Nephron progenitor cell (in vitro differentiated cells): Measurements from ENCODE around the gene ALK.

Experiments
- DNase-seq: peaks from one replicate; pipeline ENCODE4 v3.0.0; 2021
- H3K27ac Mint-ChIP-seq: 2 replicates; pipeline ENCODE4 v1.8.0; 2021; ENCODE audit warnings: mild to moderate bottlenecking, moderate library complexity, mixed read lengths
- H3K27me3 Mint-ChIP-seq: 2 replicates; pipeline ENCODE4 v1.8.0; 2021; ENCODE audit warnings: mild to moderate bottlenecking, low read depth, mixed read lengths; ENCODE audit not compliant: poor library complexity
- H3K36me3 Mint-ChIP-seq: 2 replicates; pipeline ENCODE4 v1.8.0; 2021; ENCODE audit warnings: low read depth, mixed read lengths
- H3K4me1 Mint-ChIP-seq: 2 replicates; pipeline ENCODE4 v1.8.0; 2021; ENCODE audit warnings: mixed read lengths
- H3K4me3 Mint-ChIP-seq: 2 replicates; pipeline ENCODE4 v1.8.0; 2021; ENCODE audit warnings: mild to moderate bottlenecking, moderate library complexity, mixed read lengths
- H3K9me3 Mint-ChIP-seq: 2 replicates; pipeline ENCODE4 v1.8.0; 2021; ENCODE audit warnings: mild to moderate bottlenecking, moderate library complexity, mixed read lengths
- TF ChIP-seq, protein P1 (sequence below): fragments of 200-600 bp; sonication (generic); IDR thresholded peaks from 2 replicates; pipeline ENCODE4 v1.5.0; 2021; ENCODE audit warnings: antibody characterized with exemption

ALK gene

GRCh38 chr2:29615841-29616240 lies 305.5 kb downstream of the ALK start:
- H3K4me1 Mint-ChIP-seq, result peaks cover 56% of the 10 kb centered on the region
- H3K27me3 Mint-ChIP-seq, result peaks cover 6% of the 10 kb centered on the region
- peak overlapping the region; percentile 70 for H3K27ac Mint-ChIP-seq
- H3K36me3 Mint-ChIP-seq, result no peaks in the 10 kb centered on the region
- DNase-seq, result no peak
- TF ChIP-seq, protein P1, sequence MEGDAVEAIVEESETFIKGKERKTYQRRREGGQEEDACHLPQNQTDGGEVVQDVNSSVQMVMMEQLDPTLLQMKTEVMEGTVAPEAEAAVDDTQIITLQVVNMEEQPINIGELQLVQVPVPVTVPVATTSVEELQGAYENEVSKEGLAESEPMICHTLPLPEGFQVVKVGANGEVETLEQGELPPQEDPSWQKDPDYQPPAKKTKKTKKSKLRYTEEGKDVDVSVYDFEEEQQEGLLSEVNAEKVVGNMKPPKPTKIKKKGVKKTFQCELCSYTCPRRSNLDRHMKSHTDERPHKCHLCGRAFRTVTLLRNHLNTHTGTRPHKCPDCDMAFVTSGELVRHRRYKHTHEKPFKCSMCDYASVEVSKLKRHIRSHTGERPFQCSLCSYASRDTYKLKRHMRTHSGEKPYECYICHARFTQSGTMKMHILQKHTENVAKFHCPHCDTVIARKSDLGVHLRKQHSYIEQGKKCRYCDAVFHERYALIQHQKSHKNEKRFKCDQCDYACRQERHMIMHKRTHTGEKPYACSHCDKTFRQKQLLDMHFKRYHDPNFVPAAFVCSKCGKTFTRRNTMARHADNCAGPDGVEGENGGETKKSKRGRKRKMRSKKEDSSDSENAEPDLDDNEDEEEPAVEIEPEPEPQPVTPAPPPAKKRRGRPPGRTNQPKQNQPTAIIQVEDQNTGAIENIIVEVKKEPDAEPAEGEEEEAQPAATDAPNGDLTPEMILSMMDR, result no peak
- H3K4me3 Mint-ChIP-seq, result no peak overlapping the region
- peaks cover 4% of the 10 kb centered on the region for H3K9me3 Mint-ChIP-seq

DNA sequence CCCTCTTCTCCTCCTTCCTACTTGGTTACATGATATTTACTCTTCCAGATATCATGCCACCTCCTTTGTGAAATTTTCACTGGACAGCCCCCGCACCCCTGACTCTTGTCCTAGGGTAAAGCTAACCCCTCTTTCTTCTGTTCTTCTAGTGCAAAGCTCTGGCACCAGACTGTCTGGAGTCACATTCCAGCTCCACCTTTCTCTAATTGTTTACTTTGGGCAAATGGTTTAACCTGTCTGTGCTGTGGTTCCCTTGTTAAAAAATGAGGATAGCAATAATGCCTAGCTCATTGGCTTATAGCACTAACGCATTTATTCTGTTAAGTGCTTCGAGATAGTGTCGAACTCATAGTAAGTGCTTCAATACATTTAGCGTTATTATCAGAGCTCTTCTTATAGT lies 306.2 kb downstream of the ALK start:
- TF ChIP-seq, protein P1, result no peak
- Mint-ChIP-seq H3K4me3 (no peak overlapping the region), H3K4me1 (peaks cover 56% of the 10 kb centered on the region), H3K27me3 (peaks cover 6% of the 10 kb centered on the region), H3K36me3 (no peaks in the 10 kb centered on the region), H3K27ac (no peak overlapping the region), H3K9me3 (peaks cover 4% of the 10 kb centered on the region)
- no peak for DNase-seq

GRCh38 chr2:29614295-29614830 lies 307.0 kb downstream of the ALK start:
- peaks cover 6% of the 10 kb centered on the region for H3K27me3 Mint-ChIP-seq
- no peaks in the 10 kb centered on the region for H3K36me3 Mint-ChIP-seq
- DNase-seq, result no peak
- peaks cover 56% of the 10 kb centered on the region for H3K4me1 Mint-ChIP-seq
- no peak overlapping the region for H3K27ac Mint-ChIP-seq
- peaks cover 4% of the 10 kb centered on the region for H3K9me3 Mint-ChIP-seq
- TF ChIP-seq, protein P1, result no peak
- no peak overlapping the region for H3K4me3 Mint-ChIP-seq

DNA sequence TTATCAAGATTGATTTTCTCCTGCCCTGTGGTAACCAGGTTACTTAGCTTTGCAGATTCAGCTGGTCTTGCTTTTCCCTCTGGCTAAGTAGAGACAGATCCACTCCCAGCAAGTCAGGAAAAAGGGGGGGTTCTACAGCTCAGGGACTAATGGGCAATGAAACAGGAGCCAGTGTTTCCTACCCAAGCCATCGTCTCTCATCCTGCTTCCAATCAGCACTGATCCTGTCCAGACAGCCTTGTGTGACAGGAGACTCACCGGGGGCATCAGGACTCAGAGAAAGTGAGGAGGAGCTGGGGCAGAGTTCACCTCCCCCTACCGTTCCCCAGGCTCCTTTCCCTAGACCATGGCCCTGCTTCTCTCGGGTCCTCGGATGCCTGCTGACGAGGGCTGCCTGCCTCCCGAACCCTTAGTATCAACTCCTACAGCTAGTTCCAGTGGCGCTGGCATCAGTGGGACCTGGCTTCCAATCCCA lies 307.6 kb downstream of the ALK start:
- H3K4me1 Mint-ChIP-seq, result peaks cover 56% of the 10 kb centered on the region
- DNase-seq, result no peak
- no peak overlapping the region for H3K4me3 Mint-ChIP-seq
- H3K9me3 Mint-ChIP-seq, result peaks cover 4% of the 10 kb centered on the region
- H3K36me3 Mint-ChIP-seq, result no peaks in the 10 kb centered on the region
- H3K27me3 Mint-ChIP-seq, result peaks cover 6% of the 10 kb centered on the region
- TF ChIP-seq, protein P1, result no peak
- no peak overlapping the region for H3K27ac Mint-ChIP-seq

GRCh38 chr2:29613067-29613466 lies 308.3 kb downstream of the ALK start:
- Mint-ChIP-seq H3K9me3 (peaks cover 4% of the 10 kb centered on the region), H3K36me3 (no peaks in the 10 kb centered on the region), H3K4me3 (no peak overlapping the region), H3K27me3 (peaks cover 6% of the 10 kb centered on the region), H3K27ac (no peak overlapping the region), H3K4me1 (peaks cover 56% of the 10 kb centered on the region)
- TF ChIP-seq, protein P1, result no peak
- DNase-seq, result no peak

DNA sequence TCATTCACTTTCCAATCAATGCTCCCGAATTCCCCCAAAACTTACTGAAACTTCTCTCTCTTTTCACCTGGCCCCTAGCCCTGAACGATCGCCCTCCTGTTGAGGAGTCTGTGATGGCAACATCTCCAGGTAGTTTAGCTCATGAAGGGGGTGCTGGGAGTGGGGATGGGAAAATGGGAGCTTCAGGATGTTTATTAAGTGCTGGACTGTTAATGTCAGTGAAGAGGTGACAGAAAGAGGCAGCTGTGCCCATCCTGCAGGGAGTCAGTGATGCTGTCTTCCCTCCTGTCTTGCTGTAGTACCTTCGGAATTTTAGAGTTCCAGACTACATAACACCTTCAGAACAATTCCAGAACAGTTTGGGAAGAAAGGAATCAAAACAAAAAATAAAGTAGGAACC lies 308.8 kb downstream of the ALK start:
- Mint-ChIP-seq H3K27me3 (peaks cover 4% of the 10 kb centered on the region), H3K27ac (no peak overlapping the region), H3K4me3 (no peak overlapping the region), H3K36me3 (no peaks in the 10 kb centered on the region), H3K4me1 (peaks cover 56% of the 10 kb centered on the region), H3K9me3 (peaks cover 4% of the 10 kb centered on the region)
- TF ChIP-seq, protein P1, result no peak
- no peak for DNase-seq
